NCI-H1930 (cell line): ENCODE measurements around the gene CNNM3.

Experiments
- DNase-seq, 2 experiments: peaks; one replicate each; lab custom pipeline; 2025; lab: John Stamatoyannopoulos, UW

CNNM3 gene

DNA sequence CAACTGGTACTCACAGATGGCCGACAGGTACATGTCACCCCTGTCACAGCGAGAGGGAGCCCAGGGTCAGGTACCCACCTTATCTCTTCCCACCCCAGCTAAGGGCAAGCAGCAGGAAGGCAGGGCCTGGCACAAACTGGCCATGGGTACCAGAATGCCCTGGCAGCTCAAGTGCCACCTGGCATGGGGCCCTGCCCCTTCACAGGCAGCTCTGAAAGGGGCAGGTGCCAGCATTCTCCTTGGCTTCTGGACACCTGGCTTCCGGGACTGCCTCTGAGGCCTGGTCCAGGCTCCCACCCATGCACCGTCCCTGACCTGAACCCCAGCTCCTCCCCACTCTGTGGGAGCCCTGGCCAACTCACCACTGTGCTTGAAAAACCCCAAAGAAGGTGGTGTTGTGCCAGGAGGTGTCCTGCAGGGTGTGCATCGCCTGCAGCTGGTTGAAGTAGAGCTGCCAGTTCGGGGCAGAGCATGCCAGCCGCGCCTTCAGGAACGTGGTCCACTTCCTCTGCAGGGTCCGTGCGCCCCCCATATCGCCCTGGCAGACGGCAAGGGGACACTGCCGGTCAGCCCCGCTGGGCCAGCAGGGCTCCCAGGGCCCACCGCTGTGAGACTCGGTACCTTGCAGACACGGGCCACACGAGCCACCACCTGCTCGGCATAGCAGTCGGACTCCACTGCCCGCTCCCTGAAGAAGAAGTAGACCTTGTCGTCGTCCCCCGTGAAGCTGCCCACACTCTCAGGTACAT lies 48.4 kb downstream of the CNNM3 start:
- no peak for DNase-seq

DNA sequence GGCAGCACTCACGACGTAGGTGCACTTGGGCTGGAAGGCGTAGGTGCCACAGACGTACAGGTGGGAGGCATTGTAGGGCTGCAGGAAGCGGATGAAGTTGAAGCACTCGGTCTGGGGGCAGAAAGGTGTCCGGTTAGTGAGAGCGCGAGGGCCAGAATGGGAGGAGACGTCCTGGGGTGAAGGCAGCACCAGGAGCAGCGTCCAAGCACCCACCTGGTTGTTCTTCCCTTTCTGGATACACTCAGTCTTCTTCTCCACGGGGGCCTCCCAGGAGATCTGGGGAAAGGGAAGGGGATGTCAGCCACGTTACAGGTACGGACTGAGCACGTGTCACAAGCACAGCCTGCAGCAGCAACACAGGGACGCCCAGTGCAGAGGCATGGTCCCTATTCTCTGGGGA lies 49.6 kb downstream of the CNNM3 start:
- no peak for DNase-seq

DNA sequence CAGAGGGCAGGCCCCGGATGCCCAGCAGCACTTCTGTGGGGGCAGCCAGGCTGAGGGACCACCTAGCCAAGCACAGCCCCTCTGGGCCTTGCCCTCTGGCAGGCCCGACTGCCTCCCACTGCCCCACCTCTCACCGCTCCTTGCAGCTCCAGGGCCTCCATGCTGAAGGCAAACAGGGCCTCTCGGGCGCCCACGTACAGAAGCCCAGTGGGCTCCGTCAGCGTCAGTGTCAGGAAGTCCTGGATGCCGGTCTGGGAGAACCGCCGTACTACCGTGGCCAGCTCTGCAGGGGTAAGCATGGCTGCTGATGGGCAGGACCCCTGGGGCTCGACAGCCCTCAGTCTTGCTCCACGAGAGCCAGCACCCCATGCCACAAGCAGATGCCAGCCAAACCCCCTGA lies 50.1 kb downstream of the CNNM3 start:
- DNase-seq = no peak

DNA sequence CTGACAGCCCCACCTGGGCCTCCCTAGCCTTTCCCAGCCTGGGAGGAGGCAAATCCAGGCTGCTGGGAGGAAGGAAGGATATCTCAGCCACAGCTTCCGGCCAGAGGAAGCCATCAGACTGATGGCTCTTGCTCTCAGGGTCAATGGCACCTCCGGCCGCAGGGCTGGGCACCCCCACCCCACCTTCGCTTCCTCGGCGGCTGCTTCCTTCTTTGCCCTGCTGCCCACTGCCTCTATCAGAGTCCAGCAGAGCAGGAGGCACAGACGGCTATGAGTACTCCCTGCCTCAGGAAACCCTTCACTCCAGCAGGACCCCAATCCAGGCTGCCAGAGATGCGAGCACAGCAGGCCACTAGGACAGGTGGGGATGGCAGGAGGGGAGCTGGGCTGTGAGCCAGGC lies 50.5 kb downstream of the CNNM3 start:
- no peak for DNase-seq

DNA sequence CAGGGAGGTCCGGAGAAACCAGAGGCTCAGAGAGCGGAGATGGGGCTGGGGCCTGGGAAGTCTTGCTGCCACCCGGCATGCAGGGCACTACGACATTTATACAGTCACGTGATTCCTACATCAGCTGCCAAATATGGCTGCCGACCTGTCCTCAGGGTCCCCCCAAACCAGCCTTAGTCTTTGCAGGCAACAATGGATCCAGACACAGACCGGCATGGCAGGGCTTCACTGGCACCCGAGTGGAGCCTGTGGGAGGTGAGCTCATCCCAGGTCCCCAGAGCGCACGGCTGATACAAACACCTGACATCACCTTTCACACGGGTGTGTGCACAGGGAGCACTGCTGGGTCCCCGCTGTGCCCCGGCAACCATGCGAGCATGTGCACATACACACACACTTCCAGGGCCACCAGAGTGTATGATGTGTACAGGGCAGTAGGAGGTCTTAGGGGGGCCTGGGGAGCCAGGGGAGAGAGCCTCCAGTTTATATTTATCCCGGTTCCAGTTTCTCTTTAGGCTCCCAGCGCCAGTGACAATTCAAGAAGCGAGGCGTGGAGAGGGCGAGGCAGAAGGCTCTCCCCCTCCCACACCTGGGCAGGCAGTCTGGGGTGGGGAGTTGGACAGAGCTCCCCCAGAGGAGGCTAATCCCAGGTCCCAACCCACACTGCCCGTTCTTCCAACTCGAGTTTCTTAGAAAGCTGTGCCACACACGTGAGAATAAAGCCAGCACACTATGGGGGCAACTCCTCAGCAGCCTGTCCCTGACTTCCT lies 51.1 kb downstream of the CNNM3 start:
- no peak for DNase-seq

DNA sequence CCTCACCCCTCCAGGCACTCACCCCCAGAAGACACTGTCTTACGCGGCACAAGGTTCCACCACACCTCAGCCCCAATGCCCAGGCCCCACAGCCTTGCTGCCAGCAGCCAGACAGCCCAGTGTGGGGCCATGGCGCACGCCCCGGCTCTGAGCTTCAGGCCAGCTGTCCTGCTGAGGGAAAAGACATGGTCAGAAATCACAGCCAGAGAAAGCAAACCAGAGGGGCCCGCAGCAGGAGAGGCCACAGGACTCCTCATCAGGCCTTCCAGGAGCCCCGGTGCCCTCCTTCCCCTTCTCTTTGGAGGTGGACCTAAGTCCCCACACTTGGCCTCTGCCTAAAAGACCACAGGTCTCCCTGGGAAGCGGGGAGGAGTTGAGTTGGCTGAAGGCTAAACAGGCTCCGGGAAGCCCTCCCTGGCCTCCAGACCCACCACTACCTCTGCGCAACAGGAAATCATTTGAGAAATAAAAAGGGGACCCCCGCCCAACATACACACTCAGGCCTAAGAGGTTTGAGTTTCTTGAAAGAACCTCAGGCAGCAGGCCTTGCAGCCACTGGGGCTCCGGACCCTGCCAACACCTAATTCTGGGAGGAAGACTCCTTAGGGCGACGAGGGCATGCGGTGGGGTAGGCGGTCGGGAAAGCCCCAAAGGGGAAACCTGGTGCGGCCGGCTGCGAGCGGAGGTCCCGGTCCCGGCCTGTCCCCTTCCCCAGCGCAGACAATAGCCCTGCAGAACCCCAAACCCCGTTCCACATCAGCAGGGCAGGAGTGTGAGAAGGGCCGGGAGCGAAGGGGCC lies 51.9 kb downstream of the CNNM3 start:
- no peak for DNase-seq

DNA sequence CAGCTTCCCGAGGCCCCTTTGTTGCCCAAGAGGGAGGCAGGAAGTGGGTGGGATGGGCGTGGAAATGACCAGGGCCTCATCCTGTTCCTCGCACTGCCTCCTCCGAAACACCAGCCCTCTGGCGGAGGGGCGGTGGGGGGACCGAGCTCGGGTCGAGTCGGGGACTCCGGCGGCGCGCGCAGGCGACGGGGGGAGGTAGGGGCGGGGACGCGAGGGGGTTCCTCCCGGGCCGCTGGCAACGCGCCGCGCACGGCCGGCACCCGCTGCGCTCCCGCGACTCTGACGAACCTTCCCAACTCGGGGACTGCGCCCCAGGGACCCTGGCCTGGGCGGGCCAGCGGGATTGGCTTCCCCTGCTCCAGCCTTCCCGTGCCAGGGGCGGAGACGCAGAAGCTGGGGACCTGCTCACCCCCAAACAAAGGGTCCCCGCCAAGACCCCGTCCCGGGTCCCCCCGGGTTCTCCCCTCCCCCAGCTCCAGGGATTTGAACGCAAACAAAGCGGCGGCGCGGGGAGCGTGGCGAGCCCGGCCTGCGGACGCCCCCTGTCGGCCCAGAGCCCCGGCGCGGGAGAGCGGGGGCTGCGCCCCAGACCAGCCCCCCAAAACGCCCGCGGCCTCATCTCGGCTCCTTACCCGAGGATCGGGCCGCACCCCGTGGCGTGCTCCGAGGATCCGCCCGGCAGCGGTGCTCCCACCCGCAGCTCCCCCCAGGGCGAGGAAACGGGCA lies 52.6 kb downstream of the CNNM3 start:
- peak; percentile 65 to 68 for DNase-seq

DNA sequence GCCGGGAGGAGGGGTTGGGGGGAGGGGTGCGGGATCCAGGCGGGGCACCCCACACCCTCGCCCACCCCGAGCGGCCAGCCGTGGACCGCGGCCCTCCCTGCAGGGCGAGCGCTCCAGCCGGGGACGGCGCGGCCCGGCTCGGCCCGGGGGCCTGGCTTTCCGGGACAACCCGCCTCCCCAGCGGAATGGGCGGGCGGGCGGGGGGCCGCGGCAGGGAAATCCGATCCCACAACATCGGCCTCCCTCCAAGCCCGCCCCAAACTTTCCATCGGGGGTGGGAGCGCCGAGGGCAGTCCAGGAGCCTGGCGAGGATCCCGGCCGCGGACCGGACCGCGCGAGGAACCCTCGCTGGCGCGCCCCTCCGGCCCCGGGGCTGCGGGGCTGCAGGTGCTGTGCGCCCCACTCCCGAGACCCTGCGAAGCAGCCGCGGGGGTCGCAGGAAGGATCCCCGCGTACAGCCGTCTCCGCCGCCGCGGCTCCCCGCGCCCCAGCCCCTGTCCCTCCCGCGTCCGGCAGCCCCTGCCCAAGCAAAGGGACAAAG lies 53.3 kb downstream of the CNNM3 start:
- peak; percentile 13 to 36 for DNase-seq

DNA sequence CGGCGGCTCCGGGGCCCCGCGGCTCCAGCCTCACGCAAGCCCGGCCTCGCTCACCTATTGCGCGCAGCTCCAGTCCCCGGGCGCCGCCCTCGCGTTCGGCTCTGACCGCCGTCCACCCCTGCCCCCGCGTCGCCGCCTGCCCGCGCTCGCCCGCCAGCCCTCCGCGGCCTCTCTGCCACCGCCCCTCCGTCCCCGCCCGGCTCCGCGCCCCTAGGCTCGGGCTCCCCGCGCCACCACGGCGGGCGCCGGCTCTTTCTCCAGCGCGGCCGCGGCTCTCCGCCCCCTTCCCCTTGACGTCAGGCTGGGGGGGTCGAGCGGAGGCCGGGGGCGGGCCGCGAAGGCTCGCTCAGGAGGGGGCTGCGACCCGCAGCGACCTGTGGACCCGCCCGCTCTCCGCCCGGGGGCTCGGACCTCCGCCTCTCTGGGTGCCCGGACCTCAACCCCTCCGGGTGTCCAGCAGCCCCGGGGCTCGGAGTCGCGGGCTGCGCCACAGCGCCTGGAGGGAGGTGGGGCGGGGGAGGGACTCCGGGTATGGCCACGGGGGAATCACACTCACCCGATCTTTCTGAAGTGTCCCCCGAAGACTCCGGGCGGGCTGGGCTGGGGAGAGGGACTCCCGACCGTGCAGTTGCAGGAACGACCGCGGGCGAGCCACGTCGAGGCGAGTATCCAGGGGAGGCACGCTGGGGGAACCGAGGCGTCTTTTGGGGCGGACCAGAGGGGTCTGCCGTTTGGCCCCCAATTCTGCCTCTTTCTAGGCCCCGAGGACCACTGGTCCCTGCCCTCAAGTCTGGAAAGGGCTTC lies 54.0 kb downstream of the CNNM3 start, which contains the start of gene SEMA4C:
Gene SEMA4C, minus strand, starts transcription at position 259 of the 804 bp plus-strand sequence. CDS start 2,194 bp downstream, outside the sequence.
- DNase-seq = peak; percentile 24 to 57

DNA sequence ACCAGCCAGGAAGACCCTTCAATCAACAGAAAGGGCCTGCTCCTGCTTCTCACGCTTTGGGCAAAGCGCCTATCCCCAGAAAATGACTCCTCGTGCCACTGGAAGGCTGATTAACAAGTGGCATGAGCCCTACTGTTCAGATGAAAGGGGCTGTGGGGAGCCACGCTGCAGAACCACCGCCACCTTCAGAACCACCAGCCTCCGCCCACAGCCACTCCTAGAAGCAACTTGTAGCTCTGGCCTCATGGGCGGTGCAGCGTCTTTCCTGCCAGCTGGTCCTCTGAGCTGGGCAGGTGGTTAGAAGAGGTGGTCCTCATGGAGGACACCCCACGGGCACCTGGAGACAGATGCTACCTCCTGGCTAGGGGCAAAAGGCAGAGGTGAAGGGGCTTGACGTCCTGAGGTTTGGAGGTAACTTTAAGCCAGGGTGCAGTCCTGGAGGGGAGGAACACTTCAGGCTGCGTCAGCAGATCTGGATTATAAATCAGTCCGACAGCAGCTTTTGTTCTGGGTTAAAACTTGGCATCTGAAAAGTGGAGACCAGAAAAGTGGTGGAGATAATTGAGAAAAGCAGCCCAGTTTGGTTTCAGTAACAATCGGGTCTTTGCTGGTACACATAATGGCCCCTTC lies 54.7 kb downstream of the CNNM3 start:
- no peak for DNase-seq

DNA sequence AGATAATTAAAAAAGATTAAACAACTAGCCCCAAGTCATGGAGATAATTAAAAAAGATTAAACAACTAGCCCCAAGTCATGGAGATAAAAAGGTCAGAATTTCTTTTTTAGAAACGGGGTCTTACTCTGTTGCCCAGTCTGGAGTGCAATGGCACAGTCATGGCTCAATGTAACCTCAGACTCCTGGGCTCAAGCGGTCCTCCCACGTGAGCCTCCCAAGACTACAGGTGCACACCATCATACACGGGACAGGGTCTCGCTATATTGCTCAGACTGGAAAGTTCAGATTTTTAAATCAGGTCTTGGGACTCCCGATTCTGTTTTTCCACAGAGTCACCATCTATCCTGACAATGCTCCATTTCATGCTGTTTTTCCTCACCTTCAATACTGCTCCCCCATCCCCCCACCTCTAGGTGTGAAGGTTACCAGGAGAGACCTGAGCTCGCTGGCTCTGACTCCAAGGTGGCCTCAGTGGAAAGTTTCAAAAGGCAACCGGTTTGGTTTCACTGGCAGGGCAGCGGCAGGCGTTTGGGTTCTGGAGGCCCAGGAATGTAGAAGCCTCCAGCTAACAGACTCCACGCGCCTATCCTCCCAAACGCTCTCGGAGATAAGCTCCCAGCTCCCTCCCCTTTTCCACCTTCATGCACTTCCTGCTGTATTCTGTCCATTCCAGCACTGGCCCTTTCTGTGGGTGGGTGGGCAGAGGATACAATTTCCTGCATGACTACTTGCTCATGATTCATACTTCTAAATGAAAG lies 56.7 kb downstream of the CNNM3 start:
- DNase-seq = no peak

DNA sequence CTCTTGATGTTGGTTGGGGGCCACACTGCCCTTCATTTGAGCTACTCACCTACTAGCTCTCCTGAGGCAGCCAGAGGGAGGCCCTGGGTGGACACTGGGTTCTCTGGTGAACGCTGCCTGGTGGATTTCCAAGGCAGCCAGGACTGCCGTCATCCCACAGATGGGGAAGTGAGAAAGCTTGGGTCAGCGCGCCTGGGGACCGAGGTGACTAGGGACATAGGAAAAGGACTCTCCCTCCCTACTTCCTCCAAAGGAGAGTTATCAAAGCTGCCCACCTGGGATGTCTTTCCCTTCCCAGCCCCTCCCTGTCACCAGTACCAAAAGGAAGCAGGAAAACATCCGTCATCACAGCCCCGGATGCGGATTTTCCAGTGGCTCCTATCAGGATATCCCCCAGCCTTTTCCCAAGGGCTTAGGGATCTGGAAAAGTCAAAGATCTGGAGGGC lies 57.6 kb downstream of the CNNM3 start:
- no peak for DNase-seq

DNA sequence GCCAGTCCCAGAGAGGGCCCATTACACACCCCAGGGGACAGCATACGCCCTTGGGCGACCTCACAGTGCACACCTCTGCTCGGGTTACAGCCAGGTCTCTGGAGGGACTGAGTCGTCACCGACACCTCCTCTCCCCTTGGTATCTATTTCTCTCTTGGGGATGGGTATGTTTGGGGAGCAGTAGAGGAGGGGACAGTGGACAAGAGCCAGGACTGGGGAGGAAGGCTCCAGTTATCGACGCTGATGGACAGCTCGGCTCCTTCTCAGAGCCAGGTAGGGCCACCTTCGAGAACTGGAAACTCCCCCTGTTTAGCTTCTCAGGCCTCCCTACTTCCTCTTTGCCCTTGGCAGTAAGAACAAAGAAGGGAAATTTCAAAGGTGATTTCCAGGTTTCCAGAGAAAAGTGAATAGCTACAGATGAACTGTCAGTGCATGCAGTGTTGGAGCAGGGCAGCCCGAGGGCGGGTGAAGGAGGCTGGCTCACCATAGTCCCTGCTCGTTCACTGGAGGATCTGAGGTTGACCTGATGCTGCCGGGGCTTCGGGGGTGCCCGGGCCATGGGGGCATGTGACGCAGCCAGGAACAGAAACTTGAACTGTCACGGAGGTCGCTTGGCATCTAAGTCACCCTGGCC lies 58.2 kb downstream of the CNNM3 start:
- no peak for DNase-seq

DNA sequence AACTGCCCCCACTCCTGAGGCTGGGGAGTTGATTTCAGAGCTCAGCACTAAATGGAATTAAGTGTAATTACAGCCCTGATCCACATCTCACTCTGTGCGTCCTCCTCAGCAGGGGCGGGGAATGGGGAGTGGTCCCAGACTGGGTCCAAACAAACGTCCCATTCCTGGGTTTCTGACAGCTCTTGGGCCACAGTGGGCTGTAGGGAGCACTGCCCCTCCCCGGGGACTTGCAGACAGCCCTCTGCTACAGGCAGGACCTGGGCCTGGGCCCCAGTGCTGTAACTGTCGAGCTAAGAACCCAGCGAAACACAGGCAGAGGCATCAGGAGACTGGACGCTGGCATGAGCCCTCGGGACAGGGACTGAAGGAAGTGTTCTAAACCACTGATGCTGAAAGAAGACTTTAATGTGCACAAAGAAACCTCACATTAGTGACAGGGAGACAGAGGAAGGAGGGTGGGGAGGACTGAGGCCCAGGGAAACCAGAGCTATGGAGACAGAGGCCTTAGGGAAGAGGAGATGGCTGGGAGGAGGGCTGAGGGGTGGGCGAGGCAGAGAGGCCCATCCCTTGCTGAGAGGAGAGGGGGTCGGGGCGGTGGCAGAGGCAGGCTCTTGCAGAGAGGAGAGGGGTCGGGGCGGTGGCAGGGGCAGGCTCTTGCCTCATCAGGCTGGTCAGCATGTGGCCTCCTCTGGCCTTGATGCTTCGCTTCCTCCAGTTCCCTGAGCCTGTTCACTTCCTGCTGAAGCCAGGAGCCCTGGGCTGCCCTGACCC lies 59.6 kb downstream of the CNNM3 start:
- DNase-seq = no peak

DNA sequence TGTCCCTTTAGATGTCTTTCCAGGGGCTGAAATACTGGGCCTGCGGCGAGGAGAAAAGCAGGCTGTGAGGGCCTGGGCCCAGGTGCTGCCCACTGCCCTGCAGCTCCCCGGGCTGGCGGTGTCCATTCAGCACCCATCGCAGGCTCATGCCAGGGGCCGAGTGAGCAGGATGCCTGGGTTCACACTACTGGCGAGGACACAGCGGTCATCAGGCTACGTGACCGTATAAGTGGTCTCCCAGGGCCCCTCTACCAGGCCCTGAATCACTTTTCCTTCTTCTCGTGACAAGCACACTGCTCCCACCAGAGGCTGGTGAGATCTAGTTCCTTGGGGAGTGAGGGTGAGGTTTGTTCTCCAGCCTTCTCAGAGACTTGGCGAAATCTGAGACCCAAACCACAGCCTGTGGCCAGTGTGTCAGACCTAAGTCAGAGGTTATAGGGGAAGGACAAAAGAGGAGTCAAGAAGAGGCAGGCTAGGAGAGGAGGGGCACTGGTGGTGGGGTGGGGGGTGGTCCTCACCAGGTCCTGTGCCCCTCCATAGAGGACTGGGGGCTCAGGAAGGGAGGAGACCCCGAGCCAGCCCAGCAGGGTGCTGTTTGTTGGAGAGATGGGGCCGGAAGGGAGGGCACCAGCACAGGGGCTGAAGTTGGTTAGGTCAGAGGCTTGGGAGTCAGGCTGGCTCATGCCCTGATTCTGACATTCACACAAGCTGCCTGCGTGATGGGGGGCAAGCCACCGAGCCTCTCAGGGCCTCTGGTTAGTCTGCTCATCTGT lies 60.4 kb downstream of the CNNM3 start:
- no peak for DNase-seq

DNA sequence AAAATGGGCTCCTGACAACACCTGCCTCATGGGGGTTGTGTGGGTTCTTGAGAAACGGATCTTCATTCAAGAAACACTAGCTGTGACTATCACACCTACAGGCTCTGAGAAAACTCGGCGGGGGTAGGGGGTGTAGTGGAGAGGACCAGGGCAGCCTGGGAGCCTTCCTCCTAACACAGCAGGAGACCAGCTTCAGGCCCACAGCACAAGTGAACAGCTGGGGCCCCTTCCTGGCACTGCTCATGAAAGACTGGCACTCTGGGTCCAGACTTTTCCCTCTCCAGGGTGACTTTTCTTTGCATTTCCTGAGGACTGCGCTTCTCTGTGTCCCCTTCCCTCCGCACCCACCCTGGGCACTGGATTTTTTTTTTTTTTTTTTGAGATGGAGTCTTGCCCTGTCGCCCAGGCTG lies 61.0 kb downstream of the CNNM3 start:
- DNase-seq = no peak

DNA sequence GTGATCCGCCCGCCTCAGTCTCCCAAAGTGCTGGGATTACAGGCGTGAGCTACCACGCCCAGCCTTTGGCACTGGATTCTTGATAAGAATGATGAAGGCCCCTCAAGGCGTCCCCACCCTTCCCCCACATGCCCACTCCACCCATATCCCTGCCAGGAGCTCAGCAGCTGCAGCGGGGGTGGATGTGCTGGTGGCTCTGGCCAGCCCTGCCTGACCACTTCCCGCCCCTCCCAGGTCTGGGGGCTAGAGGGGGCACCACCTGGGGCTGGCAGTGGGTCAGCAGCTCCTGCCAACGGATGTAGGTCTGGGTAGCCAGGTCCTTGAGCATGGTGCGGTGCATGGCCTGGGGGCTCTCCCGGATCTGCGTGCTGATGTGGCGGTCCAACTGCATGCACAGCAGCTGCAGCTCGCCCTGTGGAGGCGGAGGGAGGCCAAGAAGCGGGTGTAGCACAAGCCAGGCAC lies 61.6 kb downstream of the CNNM3 start:
- DNase-seq = no peak
